Measurements from ENCODE around the gene STARD9.
A peak's percentile ranks its signal among the peaks of the same experiment; 100 is the strongest.

- TF ChIP-seq CTCF (conservative IDR thresholded peaks at IDR 0.05; ENCODE audit: low read depth in 2 of 2) (peak; percentile 34 to 47), JUNB (IDR thresholded peaks at IDR 0.05; ENCODE audit: unreplicated experiment) (no peak), POLR2AphosphoS5 (IDR thresholded peaks at IDR 0.05; ENCODE audit: low read depth) (no peak), EZH2 (IDR thresholded peaks at IDR 0.05; ENCODE audit: low read depth, unreplicated experiment) (no peak), CREB1 (CRISPR knock-in tag; IDR thresholded peaks at IDR 0.05; ENCODE audit: low read depth) (no peak), ZNF114 (CRISPR knock-in tag; IDR thresholded peaks at IDR 0.05) (no peak), STAT1 (IDR thresholded peaks at IDR 0.05; ENCODE audit: unreplicated experiment) (no peak), EZH2phosphoT487 (IDR thresholded peaks at IDR 0.05; ENCODE audit: unreplicated experiment) (no peak), ZNF462 (CRISPR knock-in tag; IDR thresholded peaks at IDR 0.05) (no peak)
- TF ChIP-seq, protein P1, sequence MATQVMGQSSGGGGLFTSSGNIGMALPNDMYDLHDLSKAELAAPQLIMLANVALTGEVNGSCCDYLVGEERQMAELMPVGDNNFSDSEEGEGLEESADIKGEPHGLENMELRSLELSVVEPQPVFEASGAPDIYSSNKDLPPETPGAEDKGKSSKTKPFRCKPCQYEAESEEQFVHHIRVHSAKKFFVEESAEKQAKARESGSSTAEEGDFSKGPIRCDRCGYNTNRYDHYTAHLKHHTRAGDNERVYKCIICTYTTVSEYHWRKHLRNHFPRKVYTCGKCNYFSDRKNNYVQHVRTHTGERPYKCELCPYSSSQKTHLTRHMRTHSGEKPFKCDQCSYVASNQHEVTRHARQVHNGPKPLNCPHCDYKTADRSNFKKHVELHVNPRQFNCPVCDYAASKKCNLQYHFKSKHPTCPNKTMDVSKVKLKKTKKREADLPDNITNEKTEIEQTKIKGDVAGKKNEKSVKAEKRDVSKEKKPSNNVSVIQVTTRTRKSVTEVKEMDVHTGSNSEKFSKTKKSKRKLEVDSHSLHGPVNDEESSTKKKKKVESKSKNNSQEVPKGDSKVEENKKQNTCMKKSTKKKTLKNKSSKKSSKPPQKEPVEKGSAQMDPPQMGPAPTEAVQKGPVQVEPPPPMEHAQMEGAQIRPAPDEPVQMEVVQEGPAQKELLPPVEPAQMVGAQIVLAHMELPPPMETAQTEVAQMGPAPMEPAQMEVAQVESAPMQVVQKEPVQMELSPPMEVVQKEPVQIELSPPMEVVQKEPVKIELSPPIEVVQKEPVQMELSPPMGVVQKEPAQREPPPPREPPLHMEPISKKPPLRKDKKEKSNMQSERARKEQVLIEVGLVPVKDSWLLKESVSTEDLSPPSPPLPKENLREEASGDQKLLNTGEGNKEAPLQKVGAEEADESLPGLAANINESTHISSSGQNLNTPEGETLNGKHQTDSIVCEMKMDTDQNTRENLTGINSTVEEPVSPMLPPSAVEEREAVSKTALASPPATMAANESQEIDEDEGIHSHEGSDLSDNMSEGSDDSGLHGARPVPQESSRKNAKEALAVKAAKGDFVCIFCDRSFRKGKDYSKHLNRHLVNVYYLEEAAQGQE (IDR thresholded peaks at IDR 0.05; ENCODE audit: unreplicated experiment) = no peak
- TF ChIP-seq, protein P2, sequence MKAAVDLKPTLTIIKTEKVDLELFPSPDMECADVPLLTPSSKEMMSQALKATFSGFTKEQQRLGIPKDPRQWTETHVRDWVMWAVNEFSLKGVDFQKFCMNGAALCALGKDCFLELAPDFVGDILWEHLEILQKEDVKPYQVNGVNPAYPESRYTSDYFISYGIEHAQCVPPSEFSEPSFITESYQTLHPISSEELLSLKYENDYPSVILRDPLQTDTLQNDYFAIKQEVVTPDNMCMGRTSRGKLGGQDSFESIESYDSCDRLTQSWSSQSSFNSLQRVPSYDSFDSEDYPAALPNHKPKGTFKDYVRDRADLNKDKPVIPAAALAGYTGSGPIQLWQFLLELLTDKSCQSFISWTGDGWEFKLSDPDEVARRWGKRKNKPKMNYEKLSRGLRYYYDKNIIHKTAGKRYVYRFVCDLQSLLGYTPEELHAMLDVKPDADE (IDR thresholded peaks at IDR 0.05) = no peak
Observed at GRCh38 chr15:42723068-42723467, 147.7 kb downstream of the STARD9 start.

Data from GM23338 (cell line).